ENCODE measurements around the gene CHRNA4.
A peak's percentile ranks its signal among the peaks of the same experiment; 100 is the strongest.

Gene CHRNA4

DNA sequence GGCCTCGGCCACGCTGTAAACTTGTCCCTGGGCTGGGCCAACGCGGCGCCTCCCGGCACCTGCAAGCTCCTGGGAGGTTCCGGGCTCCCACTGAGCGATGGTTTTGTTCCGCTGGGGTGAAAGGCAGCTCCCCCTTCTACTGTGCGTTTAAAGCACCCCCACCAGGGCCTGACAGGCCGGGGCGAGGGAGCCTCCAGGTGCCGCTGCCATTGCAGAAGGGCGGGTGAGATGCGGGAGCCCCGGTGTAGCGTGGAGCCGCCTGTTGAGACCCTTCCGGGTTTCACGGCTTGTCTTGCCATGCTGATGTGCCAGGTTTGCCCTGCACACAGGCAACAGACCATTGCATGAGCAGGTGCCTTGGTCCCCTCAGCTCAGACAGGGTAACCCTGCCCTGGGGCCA is 65.3 kb downstream of the CHRNA4 start:
- TF ChIP-seq, protein P1, sequence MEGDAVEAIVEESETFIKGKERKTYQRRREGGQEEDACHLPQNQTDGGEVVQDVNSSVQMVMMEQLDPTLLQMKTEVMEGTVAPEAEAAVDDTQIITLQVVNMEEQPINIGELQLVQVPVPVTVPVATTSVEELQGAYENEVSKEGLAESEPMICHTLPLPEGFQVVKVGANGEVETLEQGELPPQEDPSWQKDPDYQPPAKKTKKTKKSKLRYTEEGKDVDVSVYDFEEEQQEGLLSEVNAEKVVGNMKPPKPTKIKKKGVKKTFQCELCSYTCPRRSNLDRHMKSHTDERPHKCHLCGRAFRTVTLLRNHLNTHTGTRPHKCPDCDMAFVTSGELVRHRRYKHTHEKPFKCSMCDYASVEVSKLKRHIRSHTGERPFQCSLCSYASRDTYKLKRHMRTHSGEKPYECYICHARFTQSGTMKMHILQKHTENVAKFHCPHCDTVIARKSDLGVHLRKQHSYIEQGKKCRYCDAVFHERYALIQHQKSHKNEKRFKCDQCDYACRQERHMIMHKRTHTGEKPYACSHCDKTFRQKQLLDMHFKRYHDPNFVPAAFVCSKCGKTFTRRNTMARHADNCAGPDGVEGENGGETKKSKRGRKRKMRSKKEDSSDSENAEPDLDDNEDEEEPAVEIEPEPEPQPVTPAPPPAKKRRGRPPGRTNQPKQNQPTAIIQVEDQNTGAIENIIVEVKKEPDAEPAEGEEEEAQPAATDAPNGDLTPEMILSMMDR (conservative IDR thresholded peaks at IDR 0.05), result no peak
- H3K27ac ChIP-seq, result no peak overlapping the region

GRCh38 chr20:63295422-63295821 is 65.7 kb downstream of the CHRNA4 start:
- TF ChIP-seq, protein P1 (conservative IDR thresholded peaks at IDR 0.05), result peak; percentile 39
- H3K27ac ChIP-seq, result no peak overlapping the region

- H3K27ac ChIP-seq, result no peak overlapping the region
- TF ChIP-seq, protein P1 (conservative IDR thresholded peaks at IDR 0.05), result no peak
Observed at GRCh38 chr20:63295018-63295417, 66.1 kb downstream of the CHRNA4 start.

- no peak overlapping the region for H3K27ac ChIP-seq
- TF ChIP-seq, protein P1 (conservative IDR thresholded peaks at IDR 0.05), result no peak
Observed at GRCh38 chr20:63294536-63294900, 66.6 kb downstream of the CHRNA4 start.

- TF ChIP-seq, protein P1 (conservative IDR thresholded peaks at IDR 0.05), result no peak
- H3K27ac ChIP-seq, result no peak overlapping the region
Observed at GRCh38 chr20:63293871-63294535, 67.1 kb downstream of the CHRNA4 start.

DNA sequence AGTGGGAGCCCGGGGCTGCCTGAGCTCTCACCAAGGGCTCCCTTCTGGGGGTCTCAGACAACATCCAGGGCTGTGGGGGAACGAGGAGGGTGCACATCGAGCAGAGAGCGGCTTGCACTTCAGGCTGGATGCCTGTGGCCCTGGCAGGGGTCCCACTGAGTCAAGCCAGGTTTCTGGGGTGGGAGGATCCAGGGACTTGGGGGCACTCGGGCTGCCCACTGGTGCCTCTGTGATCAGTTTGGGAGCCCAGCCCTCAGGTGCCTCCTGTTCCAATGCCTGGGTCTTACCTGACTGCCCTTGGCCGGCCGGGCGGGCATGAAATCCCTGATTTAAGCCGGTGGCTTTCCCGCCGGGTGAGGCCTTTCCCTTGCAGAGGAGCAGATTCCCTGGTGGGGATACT is 67.7 kb downstream of the CHRNA4 start:
- TF ChIP-seq, protein P1 (conservative IDR thresholded peaks at IDR 0.05), result no peak
- H3K27ac ChIP-seq, result no peak overlapping the region
